ENCODE results near the gene TMEM200A.
"Not testable (repeated sequence)": the region's sequence is repeated elsewhere in the genome, so short reads cannot be mapped to it uniquely, and the experiment has no call there.

The TMEM200A gene

GRCh38 chr6:130365166-130366106 is at the start of gene TMEM200A:
TSS of gene TMEM200A (plus strand) at chr6:130366017. CDS start at chr6:130440423, 74,406 bp downstream.
- DNase-seq = no peak

GRCh38 chr6:130320908-130321307 is 44.9 kb upstream of the TMEM200A start:
- DNase-seq = no peak

- no peak for DNase-seq
Measured at GRCh38 chr6:130322673-130323268, 43.0 kb upstream of the TMEM200A start.

GRCh38 chr6:130324657-130325056 is 41.2 kb upstream of the TMEM200A start:
- DNase-seq = no peak

GRCh38 chr6:130326496-130326895 is 39.3 kb upstream of the TMEM200A start:
- DNase-seq = no peak

GRCh38 chr6:130337534-130337933 is 28.3 kb upstream of the TMEM200A start:
- no peak for DNase-seq

- not testable (repeated sequence) for DNase-seq
Measured at GRCh38 chr6:130346324-130346723, 19.5 kb upstream of the TMEM200A start.

- DNase-seq = no peak
Measured at GRCh38 chr6:130354322-130354721, 11.5 kb upstream of the TMEM200A start.

- DNase-seq = no peak
Measured at GRCh38 chr6:130355572-130355971, 10.2 kb upstream of the TMEM200A start.

GRCh38 chr6:130357436-130357835 is 8.4 kb upstream of the TMEM200A start:
- DNase-seq = no peak

- no peak for DNase-seq
Measured at GRCh38 chr6:130359736-130360135, 6.1 kb upstream of the TMEM200A start.

GRCh38 chr6:130362128-130362527 is 3.7 kb upstream of the TMEM200A start:
- no peak for DNase-seq

- no peak for DNase-seq
Measured at GRCh38 chr6:130364224-130364780, 1.5 kb upstream of the TMEM200A start.

GRCh38 chr6:130366107-130367005 is 539 bp downstream of the TMEM200A start:
- DNase-seq = peak; percentile 10

GRCh38 chr6:130367767-130368166 is 1.9 kb downstream of the TMEM200A start:
- no peak for DNase-seq

GRCh38 chr6:130368576-130368975 is 2.8 kb downstream of the TMEM200A start:
- no peak for DNase-seq

GRCh38 chr6:130369831-130370230 is 4.0 kb downstream of the TMEM200A start:
- no peak for DNase-seq

GRCh38 chr6:130371921-130372420 is 6.2 kb downstream of the TMEM200A start:
- no peak for DNase-seq

GRCh38 chr6:130372786-130373185 is 7.0 kb downstream of the TMEM200A start:
- DNase-seq = no peak

GRCh38 chr6:130373992-130374391 is 8.2 kb downstream of the TMEM200A start:
- no peak for DNase-seq

GRCh38 chr6:130376936-130377335 is 11.1 kb downstream of the TMEM200A start:
- DNase-seq = no peak

- no peak for DNase-seq
Measured at GRCh38 chr6:130377371-130377770, 11.6 kb downstream of the TMEM200A start.

GRCh38 chr6:130377915-130378314 is 12.1 kb downstream of the TMEM200A start:
- DNase-seq = no peak

Data from cortex of kidney (tissue), 1 donor.